D721Med (cell line): ENCODE data around the gene ETV3L.

ENCODE experiments used
- DNase-seq: peaks from one replicate; pipeline ENCODE4 v3.0.0; 2011; ENCODE audit warnings: low spot score; ENCODE audit not compliant: insufficient read length
- FAIRE-seq: peaks from 2 replicates; lab custom pipeline; 2011; peaks lifted over from hg19 to GRCh38; lab: Jason Lieb, UNC
- TF ChIP-seq, protein P1 (sequence below): IDR thresholded peaks from 2 replicates; pipeline ENCODE4 v1.5.1; 2012; ENCODE audit warnings: mild to moderate bottlenecking, control low read depth; ENCODE audit not compliant: insufficient read depth; ENCODE audit errors: missing control alignments

ETV3L gene

DNA sequence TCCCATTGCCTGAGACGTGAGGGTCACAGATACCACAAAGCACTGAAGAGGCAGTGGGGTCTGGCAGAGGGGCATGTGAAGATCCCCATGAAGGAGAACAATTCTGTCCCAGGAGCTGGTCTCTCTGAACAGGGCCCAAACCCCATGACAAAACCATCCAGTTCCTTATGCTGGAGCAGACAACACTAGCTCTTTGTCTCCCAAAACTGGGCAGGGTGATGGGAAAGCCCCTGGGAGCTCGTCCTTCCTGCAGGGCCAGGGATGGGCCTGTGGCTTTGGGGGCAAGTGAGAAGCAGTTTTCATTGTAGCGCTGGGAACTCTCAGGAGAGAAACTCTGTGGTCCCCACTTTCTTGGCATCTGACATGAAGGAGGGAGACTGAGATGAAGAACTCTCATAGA is 8.8 kb downstream of the ETV3L start:
- FAIRE-seq: no peak
- no peak for DNase-seq
- TF ChIP-seq, protein P1, sequence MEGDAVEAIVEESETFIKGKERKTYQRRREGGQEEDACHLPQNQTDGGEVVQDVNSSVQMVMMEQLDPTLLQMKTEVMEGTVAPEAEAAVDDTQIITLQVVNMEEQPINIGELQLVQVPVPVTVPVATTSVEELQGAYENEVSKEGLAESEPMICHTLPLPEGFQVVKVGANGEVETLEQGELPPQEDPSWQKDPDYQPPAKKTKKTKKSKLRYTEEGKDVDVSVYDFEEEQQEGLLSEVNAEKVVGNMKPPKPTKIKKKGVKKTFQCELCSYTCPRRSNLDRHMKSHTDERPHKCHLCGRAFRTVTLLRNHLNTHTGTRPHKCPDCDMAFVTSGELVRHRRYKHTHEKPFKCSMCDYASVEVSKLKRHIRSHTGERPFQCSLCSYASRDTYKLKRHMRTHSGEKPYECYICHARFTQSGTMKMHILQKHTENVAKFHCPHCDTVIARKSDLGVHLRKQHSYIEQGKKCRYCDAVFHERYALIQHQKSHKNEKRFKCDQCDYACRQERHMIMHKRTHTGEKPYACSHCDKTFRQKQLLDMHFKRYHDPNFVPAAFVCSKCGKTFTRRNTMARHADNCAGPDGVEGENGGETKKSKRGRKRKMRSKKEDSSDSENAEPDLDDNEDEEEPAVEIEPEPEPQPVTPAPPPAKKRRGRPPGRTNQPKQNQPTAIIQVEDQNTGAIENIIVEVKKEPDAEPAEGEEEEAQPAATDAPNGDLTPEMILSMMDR: no peak

GRCh38 chr1:157090196-157090647 is 9.4 kb downstream of the ETV3L start:
- peak; percentile 44 for FAIRE-seq
- TF ChIP-seq, protein P1: peak; percentile 99
- peak; percentile 91 for DNase-seq

GRCh38 chr1:157089789-157090188 is 9.8 kb downstream of the ETV3L start:
- no peak for DNase-seq
- TF ChIP-seq, protein P1: no peak
- no peak for FAIRE-seq

DNA sequence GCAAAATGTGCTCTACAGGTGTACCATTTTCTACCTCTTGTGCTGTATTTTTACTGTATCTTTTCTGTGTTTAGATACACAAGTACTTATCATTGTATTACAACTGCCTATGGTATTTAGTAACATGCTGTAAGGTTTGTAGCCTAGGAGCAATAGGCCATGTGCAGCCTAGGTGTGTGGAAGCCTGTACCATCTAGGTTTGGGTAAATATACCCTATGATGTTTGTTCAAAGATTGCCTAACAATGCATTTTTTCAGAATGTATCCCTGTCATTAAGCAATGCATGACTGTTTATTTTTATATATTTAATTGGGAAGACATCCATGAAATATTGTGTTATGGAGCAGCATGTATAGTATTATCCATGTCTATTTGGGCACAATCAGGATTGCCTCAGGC is 11.0 kb downstream of the ETV3L start:
- DNase-seq (no peak), FAIRE-seq (no peak)
- TF ChIP-seq, protein P1: no peak

GRCh38 chr1:157087030-157087429 is 12.6 kb downstream of the ETV3L start:
- TF ChIP-seq, protein P1: no peak
- DNase-seq: no peak
- FAIRE-seq: no peak

DNA sequence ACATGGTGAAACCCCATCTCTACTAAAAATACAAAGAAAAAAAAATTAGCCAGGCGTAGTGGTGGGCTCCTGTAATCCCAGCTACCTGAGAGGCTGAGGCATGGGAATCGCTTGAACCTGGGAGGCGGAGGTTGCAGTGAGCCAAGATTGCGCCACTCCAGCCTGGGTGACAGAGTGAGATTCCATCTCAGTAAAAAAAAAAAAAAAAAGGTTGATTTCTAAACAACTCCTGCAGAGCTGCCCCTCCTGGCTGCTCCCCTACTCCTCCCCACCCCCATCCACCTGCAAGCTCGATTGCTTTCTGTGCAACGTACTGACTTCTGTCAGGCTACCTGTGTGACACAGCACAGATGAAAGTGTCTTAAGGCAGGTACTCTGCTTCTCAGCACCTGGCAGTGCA is 13.3 kb downstream of the ETV3L start:
- no peak for FAIRE-seq
- TF ChIP-seq, protein P1: no peak
- DNase-seq: no peak

DNA sequence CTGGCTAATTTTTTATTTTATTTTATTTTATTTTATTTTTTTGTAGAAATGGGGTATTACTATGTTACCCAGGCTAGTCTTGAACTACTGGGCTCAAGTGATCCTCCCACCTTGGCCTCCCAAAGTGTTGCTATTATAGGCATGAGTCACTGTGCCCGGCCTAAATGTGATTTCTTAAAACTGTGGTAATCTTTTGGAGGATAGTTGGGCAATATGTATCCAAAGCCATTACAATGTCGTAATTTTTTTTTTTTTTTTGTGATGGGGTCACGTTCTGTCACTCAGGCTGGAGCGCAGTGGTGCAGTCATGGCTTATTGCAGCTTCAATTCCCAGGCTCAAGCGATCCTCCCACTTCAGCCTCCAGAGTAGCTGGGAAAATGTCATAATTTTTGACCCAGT is 14.2 kb downstream of the ETV3L start:
- FAIRE-seq: no peak
- DNase-seq: no peak
- TF ChIP-seq, protein P1: no peak
